Stimulated activated CD8-positive, alpha-beta memory T cell treated with anti-CD3 and anti-CD28 coated beads, Interleukin-4, amount 100 ng/mL, for 4 hours (primary cell): ENCODE measurements around the gene SHCBP1.
"Not testable (repeated sequence)": the region's sequence is repeated elsewhere in the genome, so short reads cannot be mapped to it uniquely, and the experiment has no call there.

ENCODE experiments used
- DNase-seq, 2 donors: peaks; one replicate each; pipeline ENCODE4 v3.0.0-alpha.2; 2020; ENCODE audit warnings: low read depth in 2 of 2, low spot score in 1 of 2

Gene SHCBP1

DNA sequence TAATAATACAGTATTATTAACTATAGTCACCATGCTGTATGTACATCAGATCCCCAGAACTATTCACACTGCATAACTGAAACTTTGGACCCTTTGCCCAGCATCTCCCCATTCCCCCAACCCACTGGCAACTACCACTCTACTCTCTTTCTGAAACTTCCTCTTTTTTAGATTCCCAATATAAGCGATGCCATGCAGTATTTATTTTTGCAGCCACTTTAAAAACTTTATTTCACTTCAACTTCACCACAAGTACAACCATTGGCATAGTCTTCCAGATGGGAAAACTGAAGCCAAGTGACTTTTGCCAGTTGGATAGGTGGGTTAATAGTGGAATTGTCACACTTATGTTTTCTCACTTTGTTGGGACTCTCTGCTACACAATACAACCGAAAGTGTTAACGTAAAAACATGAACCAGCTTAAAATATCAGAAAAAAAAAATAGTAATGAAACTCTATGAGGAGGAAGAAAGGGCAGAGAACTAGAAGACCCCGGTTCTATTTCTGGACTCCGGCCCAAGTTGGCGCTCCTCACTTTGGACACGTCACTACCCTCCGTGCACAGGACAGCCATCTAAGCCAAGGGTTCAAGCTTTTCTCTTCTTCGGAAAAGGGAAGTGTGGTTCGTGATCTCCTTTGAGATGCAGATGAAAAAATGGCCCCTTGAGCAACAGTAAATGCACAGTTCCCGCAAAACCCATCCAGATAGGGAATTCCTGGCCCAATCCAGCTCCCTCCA lies 743 bp downstream of the SHCBP1 start:
- no peak for DNase-seq

DNA sequence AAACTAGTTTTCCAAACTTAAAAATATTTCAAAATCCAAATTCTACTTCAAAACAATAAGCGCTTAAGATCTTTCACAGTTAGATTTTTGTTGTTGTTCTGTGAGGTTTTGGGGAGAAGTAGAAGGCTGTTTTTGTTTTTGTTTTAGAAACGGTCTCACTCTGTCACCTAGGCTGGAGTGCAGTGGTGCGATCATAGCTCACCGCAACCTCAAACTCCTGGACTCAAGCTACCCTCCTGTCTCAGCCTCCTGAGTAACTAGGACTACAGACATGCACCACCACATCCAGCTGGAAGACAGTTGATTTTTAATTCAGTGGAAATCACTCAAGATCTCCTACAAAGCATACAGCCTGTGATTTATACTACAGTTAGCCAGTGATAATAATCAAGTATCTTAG lies 2.7 kb downstream of the SHCBP1 start:
- DNase-seq = no peak

DNA sequence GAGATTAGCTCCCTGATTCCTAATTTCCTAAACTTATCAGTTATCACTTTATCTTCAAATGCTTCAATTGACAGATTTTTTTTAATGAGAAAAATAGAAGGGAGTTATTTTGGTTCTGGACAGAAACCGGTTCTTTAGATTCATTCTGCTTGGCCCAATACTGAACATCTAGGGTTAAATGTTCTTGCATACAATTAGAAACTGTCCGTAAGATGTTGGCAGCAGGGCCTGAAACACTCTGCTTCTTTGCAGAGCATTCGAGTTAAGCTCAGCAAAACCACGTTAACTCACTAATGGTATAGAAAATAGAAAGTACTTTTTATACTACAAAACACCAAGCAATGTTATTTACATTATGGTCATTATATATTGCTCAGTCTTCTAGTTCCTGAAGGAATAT lies 7.2 kb downstream of the SHCBP1 start:
- no peak for DNase-seq

DNA sequence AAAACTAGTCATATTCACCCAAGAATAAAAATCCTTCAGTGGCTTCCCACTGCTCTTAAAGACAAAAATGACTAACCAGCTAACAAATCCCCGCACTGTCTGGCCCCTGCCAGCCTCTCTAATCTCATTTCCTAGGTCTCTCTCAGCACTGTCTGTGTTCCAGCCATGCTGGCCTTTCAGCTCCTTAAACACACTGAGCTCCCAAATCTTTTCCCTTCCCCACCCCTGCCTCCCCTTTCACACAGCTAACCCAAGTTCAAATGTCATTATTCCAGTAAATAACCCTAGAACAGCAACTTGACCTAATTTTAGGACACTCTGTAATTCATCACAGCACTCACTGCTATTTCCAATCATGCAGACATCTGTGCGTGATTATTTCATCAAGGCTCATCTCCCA lies 7.8 kb downstream of the SHCBP1 start:
- no peak for DNase-seq

DNA sequence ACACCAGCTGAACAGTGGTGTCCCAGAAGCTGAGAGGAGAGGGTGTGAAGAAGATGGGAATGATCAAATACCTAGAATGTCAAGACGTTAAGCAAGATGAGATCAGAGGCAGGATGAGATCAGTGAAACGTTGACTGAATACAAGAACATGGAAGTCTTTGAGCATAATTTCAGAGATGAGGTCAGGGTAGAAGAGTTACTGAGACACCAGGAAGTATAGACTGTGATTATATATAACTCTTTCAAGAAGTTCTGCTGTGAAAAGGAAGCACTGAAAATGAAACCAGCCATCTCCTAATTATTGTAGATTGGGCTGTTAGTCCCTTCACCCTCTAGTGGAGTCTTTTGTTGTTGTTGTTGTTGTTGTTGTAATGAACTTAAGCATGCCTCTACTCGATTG lies 9.1 kb downstream of the SHCBP1 start:
- DNase-seq = no peak

DNA sequence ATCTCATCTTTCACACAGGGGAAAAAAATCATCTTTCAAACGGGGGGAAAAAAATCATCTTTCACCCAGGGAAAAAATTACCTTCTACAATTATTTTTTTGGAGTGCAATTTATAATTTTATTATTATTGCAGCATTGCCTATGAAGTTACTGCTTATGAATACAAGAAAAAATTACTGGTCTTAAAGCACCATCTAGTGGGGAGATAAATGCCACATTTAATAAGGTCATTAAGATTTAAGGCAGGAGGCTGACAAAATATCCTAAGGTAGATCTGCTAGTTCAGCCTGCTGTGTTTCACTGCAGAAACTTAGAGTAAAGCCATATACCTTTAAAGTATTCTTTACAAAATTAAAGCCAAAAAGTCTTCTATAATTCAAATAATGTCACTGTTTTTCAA lies 13.7 kb downstream of the SHCBP1 start:
- no peak for DNase-seq

DNA sequence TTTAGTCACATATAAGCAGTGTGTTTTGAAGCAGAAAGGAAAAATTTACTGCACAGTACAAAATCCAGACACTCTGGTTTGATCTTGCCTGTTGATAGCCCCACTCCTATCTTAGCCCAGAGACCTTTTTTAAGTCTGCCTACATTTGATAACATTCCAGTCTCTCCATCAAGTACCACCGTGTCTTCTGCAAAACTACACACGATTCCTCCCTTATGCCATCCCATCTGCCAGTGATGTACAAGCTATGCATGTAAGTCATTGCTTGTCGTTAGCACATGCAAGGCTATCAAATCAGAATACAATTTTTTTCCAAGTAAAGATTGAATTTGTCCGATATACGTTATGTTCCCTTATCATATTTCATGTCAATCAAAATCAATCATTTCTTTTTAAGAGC lies 14.9 kb downstream of the SHCBP1 start:
- no peak for DNase-seq

DNA sequence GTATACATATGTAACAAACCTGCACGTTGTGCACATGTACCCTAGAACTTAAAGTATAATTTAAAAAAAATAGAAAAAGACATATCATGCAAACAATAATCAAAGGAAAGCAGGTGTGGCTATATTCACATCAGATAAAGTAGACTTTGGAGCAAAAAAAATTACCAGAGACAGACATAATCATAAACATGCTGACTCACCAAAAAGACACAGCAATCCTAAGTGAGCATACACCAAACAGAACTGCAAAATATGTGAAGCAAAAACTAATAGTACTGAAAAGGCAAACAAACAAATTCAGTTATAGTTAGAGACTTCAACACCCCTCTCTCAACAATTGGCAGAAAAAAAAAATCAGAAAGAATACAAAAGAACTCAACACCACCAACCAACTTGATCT lies 29.9 kb downstream of the SHCBP1 start:
- no peak for DNase-seq

DNA sequence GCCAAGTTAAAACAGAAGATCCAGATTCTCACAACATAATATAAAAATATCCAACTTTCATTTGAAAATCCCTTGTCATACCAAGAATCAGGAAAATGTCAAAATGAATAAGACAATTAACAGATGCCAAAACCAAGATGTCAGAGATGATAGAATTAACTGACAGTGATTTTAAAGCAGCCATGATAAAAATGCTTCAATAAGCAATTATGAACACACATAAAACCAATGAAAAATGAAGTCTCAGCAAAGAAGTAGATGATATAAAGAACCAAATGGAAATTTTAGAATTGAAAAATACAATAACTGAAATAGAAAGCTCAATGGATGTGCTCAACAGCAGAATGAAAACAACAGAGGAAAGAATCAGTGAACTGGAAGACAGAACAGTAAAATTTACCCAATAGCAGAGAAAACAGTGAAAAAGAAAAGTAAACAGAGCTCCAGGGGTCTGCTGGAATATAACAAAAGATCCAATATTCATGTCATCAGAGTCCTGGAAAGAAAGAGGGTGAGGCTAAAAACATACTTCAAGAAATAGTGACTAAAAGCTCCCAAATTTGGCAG lies 35.1 kb downstream of the SHCBP1 start:
- DNase-seq = no peak

DNA sequence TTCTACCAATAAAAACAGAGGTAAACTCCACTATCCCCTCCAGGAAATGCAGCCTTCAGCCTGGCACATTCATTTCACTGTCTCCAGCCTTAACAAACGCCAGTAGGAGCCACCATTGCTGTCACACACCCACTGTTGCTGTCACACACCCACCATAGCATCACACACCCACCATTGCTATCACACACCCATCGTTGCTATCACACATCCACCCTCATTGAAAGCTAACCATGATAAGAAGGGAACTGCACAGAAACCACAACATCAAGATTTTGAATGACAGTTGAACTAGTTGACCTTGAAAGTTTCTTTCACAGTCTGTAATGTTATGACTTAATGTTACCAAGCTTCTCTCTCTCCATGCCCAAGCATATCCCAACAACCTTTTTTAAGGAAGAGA lies 38.1 kb downstream of the SHCBP1 start:
- no peak for DNase-seq

DNA sequence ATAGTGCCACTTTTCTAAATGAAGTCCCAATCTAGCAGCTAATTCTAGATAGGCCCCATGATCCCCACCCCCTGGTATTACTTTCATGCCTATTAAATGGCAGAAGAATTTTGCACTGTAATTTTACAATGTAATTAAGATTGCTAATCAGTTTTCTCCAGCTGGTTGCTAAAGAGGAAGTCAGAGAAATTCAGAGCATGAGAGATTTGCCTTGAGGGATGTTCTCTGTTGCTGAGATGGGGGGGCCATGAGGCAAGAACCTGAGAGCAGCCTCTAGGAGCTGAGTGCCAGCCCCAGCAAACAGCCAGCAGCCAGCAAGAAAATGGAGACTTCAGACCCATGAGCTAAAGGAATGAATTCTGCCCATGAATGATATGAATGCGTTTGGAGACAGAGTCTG lies 38.9 kb downstream of the SHCBP1 start:
- no peak for DNase-seq

DNA sequence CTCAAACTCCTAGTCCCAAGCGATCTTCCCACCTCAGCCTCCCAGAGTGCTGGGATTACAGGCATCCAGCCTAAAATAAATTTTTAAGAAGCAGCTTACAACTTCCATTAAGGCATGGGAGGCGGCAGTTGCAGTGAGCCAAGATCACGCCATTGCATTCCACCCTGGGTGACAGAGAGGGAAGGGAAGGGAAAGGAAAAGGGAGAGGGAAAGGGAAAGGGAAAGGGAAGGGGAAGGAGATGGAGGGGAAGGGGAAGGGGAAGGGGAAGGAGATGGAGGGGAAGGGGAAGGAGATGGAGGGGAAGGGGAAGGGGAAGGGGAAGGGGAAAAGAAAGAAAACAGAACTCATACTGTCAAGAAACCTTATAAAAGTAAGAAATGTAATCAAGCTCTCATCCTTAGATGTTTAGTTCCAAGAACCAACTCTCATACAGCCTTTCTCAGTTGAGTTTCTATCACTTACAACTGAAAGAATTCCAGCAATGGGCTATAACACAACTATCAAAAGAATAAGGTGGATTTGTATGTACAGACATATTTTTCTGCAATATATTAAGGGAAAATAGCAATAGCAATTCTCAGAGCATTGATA lies 43.1 kb downstream of the SHCBP1 start:
- DNase-seq = no peak

DNA sequence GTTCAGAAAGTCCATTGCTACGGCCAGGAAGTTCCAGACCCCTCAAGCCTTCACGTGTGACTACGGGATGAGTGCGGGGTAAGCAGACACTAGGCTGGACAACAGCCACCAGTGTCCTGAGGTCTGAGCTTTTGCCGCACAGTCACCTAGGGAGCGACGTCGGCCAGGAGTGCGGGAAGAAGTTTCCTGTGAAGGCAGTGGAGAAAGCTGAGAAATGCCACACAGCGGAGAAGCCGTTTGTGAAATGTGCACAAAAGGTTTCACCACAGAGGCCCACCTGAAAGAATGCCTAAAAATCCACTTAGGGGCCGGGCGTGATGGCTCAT lies 47.4 kb downstream of the SHCBP1 start:
- no peak for DNase-seq

DNA sequence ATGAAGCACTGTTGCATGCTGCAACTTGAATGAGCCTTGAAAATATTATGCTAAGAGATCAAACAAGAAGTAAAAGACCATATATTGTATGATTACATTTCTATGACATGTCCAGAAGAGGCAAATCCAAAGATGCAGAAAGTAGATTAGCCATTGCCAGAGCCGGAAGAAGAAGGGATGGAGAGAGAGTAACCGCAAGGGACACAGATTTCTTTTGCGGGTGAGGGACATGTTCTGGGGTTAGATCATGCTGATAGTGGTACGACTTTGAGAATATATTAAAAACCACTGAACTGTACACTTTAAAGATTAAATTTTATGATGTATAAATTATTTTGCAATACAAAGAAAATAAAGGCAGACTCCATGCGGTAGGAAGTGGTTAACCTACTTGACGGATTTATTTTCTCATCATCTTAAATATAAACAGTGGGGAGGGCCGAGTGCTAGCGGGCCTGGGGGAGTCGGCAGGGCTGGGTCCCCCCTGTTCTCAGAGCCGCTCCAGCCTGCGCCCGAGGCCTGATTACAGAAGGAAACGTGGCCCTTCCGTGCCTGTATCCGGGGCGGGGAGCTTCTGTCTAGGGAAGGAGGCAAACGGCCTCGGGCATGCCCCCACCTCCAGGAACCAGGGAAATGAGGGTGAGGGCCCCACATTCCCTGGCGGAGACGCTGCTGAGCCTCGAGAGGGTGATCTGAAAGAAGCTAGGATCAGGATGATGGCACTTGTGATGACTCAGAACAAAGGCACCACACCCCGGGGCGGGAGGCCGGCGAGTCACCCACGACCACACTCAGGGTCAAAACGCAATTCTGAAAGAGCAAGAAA lies 48.0 kb downstream of the SHCBP1 start:
- DNase-seq = no peak

DNA sequence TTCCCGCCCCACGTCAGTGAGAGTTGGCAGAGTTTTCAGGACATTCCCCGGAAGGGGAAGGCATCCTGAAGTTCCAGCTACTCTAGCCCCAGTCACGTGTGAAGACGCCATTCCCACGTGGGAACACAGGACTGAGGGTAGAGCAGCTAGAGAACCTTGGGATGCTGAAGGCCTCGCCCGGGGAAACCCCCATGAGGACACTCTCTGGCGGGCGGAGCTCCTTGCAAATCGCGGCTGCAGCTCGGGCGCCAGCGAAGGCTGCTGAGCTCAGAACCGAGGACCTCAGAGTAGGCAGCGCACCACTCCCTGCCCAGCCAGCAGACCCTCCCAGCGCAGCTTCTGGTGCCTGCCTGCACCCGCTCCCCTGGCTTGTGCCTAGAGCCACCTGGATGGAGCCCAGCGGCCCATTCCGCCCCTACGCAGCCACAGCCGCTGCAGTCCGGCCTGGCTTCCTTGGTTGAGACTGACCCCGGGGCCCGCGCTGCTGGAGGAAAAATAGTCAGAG lies 51.9 kb downstream of the SHCBP1 start:
- DNase-seq = no peak

DNA sequence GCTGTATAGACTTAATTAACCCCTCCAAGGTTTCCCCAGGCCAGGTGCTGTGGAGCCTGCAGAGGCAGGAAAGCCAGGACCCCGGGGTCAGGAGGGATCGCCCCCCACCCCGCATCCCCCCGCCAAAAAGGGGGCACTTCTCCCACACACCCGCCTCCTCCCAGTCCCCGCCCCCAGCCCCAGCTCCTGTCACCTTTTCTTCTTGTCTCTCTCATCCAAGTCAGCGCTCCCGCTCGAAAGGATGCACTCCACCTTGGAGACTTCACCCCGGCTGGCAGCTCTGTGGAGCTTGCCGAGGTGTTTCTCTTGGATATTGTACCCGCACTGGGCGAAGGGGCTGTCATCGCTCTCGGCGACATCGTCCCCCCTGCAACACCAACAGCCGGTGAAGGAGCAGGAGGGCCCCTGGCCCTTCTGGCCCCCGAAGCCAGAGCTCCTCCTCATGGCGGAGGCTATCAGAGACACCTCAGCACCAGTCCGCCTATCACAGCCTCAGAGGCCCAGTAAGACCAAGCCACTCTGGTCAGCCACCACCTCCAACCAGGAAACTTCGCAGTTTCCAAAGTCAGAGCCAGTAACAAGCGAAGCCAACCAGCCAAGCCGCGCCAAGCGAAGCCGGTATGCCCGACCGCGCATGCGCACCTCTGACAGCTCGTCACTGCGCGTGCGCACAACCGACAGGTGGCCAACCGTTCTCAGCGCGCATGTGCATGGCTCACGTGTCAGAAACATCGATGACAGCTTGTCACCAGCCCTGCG lies 52.5 kb downstream of the SHCBP1 start:
- DNase-seq = no peak

DNA sequence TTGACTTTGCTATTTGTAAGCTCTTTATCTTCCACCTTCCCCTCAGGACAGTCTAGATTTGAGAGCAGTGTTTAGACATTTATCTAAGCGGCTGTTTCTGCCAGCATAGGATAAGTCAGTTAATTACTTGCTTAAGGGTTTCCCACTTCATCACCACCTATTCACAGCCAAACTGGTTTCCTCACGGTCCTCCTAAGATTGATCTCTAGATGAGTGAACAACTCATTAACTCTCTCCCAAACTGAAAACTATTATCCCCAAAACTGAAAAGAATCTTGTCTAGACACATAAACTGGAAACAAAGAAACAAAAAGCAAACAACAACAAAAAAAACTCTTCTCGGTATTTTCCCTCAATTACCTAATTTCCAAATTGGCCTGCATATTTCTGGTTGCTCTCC lies 58.2 kb downstream of the SHCBP1 start:
- no peak for DNase-seq

DNA sequence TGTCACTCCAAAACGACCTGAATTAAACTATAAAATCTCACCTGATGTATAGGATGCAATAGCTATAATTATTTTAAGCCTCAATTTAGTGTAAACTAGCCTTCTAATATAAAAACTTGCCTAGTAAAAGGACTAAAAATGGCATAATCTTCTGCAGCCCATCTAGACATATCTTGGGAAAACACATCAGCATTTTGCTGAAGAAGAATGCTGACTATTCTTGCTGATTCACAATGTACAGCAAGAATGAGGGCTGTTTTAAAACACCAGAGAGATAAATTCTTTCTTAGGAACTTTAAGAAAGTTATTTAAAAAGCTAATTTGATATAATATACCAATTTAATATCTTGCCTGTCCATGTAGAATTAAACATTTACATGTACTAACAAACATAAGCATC lies 63.2 kb downstream of the SHCBP1 start:
- no peak for DNase-seq

DNA sequence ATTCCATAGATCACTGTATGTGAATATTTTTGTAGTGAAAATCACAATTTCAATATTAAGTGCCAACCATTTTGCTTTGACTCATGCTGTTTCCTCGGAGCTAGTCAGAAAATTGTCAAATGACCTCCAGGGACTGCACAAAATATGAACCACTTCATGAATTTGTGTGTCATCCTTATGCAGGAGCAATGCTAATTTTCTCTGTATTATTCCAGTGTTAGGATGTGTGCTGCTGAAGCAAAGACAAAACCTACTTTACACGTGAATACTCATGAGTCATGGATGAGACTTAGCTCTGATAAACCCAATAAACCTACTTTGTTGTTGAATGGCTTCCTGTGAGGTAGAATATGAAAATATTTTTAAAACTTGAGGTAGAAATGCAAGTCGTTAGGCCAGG lies 65.2 kb downstream of the SHCBP1 start:
- no peak for DNase-seq

DNA sequence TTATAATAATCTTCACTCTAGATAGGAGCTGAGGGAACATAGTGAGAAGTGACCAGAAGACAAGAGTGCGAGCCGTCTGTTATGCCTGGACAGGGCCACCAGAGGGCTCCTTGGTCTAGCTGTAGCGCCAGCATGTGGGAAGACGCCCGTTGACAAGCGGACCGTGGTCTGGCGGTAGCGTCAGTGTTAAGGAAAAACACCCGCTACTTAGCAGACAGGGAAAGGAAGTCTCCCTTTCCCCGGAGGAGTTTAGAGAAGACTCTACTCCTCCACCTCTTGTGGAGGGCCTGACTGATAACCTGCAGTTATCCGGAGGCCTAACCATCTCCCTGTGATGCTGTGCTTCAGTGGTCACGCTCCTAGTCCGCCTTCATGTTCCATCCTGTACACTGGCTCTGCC lies 66.7 kb downstream of the SHCBP1 start:
- DNase-seq = not testable (repeated sequence)

DNA sequence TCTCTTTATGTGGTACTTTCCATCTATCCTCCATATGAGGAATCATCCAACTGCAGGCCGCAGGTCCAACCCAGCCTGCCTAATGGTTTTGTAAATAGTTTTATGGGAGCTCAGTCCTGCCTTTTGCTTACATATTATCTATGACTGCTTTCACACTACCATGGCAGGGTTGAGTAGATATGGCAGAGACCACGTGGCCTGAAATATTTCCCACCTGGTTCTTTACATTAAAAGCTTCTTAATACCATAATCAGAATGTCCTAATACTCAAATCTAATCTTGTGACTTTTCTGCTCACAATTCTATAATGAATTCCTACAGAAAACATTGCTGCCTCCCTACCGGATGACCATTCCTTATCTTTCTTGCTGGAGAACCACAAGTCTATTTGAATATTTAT lies 71.7 kb downstream of the SHCBP1 start:
- DNase-seq = no peak
